ENCODE data around the gene TNS3. TPM values are rescaled to one million over a fixed set of nuclear protein-coding genes. Genes with fewer than 3 reads are reported as not detected.
A peak's percentile ranks its signal among the peaks of the same experiment; 100 is the strongest.

Gene TNS3
- total and polyA plus RNA-seq, 2 experiments from 2014 or later = 2.7 to 5.7 TPM

- Histone ChIP-seq H3K27me3 (no peaks in the 10 kb centered on the region), H3K27ac (no peak overlapping the region), H3K9me3 (ENCODE audit: low read depth) (no peaks in the 10 kb centered on the region), H3K4me1 (ENCODE audit: low read depth) (peaks cover 47% of the 10 kb centered on the region), H3K36me3 (no peaks in the 10 kb centered on the region), H3K4me3 (no peak overlapping the region)
- no peak for TF ChIP-seq CTCF (IDR thresholded peaks at IDR 0.05; ENCODE audit: low read depth, low read length)
- DNase-seq (ENCODE audit: low read depth in 1 of 2, low spot score in 1 of 2) = no peak
Measured at GRCh38 chr7:47485640-47486435, 96.1 kb downstream of the TNS3 start.

- H3K27me3 ChIP-seq = no peaks in the 10 kb centered on the region
- no peak for TF ChIP-seq CTCF (IDR thresholded peaks at IDR 0.05; ENCODE audit: low read depth, low read length)
- H3K4me3 ChIP-seq = no peak overlapping the region
- H3K36me3 ChIP-seq = no peaks in the 10 kb centered on the region
- H3K9me3 ChIP-seq (ENCODE audit: low read depth) = no peaks in the 10 kb centered on the region
- no peak overlapping the region for H3K27ac ChIP-seq
- no peak for DNase-seq (ENCODE audit: low read depth in 1 of 2, low spot score in 1 of 2)
- H3K4me1 ChIP-seq (ENCODE audit: low read depth) = peaks cover 53% of the 10 kb centered on the region
Measured at GRCh38 chr7:47484923-47485639, 96.8 kb downstream of the TNS3 start.

- no peak for TF ChIP-seq CTCF (IDR thresholded peaks at IDR 0.05; ENCODE audit: low read depth, low read length)
- no peaks in the 10 kb centered on the region for H3K9me3 ChIP-seq (ENCODE audit: low read depth)
- no peak for DNase-seq (ENCODE audit: low read depth in 1 of 2, low spot score in 1 of 2)
- no peaks in the 10 kb centered on the region for H3K36me3 ChIP-seq
- peaks cover 47% of the 10 kb centered on the region for H3K4me1 ChIP-seq (ENCODE audit: low read depth)
- H3K27me3 ChIP-seq = no peaks in the 10 kb centered on the region
- no peak overlapping the region for H3K27ac ChIP-seq
- no peak overlapping the region for H3K4me3 ChIP-seq
Measured at GRCh38 chr7:47484457-47484856, 97.5 kb downstream of the TNS3 start.

- peak in 1 of 2 donors; percentile 49 for DNase-seq (ENCODE audit: low read depth in 1 of 2, low spot score in 1 of 2)
- peaks cover 40% of the 10 kb centered on the region for H3K4me1 ChIP-seq (ENCODE audit: low read depth)
- no peak overlapping the region for H3K4me3 ChIP-seq
- no peaks in the 10 kb centered on the region for H3K36me3 ChIP-seq
- H3K27me3 ChIP-seq = no peaks in the 10 kb centered on the region
- H3K9me3 ChIP-seq (ENCODE audit: low read depth) = no peaks in the 10 kb centered on the region
- peak overlapping the region; percentile 98 for H3K27ac ChIP-seq
- peak; percentile 32 for TF ChIP-seq CTCF (IDR thresholded peaks at IDR 0.05; ENCODE audit: low read depth, low read length)
Measured at GRCh38 chr7:47483604-47484273, 98.2 kb downstream of the TNS3 start.

- Histone ChIP-seq H3K4me3 (no peak overlapping the region), H3K27ac (peak overlapping the region; percentile 98), H3K36me3 (no peaks in the 10 kb centered on the region), H3K9me3 (ENCODE audit: low read depth) (no peaks in the 10 kb centered on the region), H3K27me3 (no peaks in the 10 kb centered on the region), H3K4me1 (ENCODE audit: low read depth) (peaks cover 35% of the 10 kb centered on the region)
- DNase-seq (ENCODE audit: low read depth in 1 of 2, low spot score in 1 of 2) = peak; percentile 74 to 80
- no peak for TF ChIP-seq CTCF (IDR thresholded peaks at IDR 0.05; ENCODE audit: low read depth, low read length)
Measured at GRCh38 chr7:47482013-47482875, 99.7 kb downstream of the TNS3 start.

Data from cardiac muscle cell (in vitro differentiated cells and primary cell).